ENCODE results near the gene DPP6. TPM values are rescaled to one million over a fixed set of nuclear protein-coding genes. Genes with fewer than 3 reads are reported as not detected.

Gene DPP6
- total RNA-seq, 8 experiments from 2014 or later: 0.07 to 21.1 (median 1.7) TPM

GRCh38 chr7:154489897-154490296 is 437.7 kb downstream of the DPP6 start:
- Histone ChIP-seq H3K27ac (no peak overlapping the region), H3K4me3 (no peak overlapping the region), H3K4me1 (replicated peaks in 1 of 2) (no peaks in the 10 kb centered on the region)
- 19 to 100% (median 80%) methylated on average over 1 to 4 of the region's 4 CpGs; no CpG with 5 or more reads in 2 of the 10 experiments for WGBS, 10 experiments
- ATAC-seq (replicated peaks in 6 of 8): no peak
- in situ Hi-C loops (cut with MboI; ENCODE audit: low pct_unique_long_range_greater_than_20kb in 2 of 9, low sequenced_read_pairs in 9 of 9, unreplicated experiment in 9 of 9): no loop called here

- Histone ChIP-seq H3K27ac (no peak overlapping the region), H3K4me1 (replicated peaks in 1 of 2) (no peaks in the 10 kb centered on the region), H3K4me3 (no peak overlapping the region)
- ATAC-seq (replicated peaks in 6 of 8): no peak
- 11 to 96% (median 69%) methylated on average over 2 to 5 of the region's 5 CpGs for WGBS, 10 experiments
- in situ Hi-C loops (cut with MboI; ENCODE audit: low pct_unique_long_range_greater_than_20kb in 2 of 9, low sequenced_read_pairs in 9 of 9, unreplicated experiment in 9 of 9): no loop called here
These were observed 441.4 kb downstream of the DPP6 start for GRCh38 chr7:154493594-154493993.

GRCh38 chr7:154497751-154498150 is 445.6 kb downstream of the DPP6 start:
- ATAC-seq (replicated peaks in 6 of 8): no peak
- Histone ChIP-seq H3K27ac (no peak overlapping the region), H3K4me3 (no peak overlapping the region), H3K4me1 (replicated peaks in 1 of 2) (no peaks in the 10 kb centered on the region)
- in situ Hi-C loops (cut with MboI; ENCODE audit: low pct_unique_long_range_greater_than_20kb in 2 of 9, low sequenced_read_pairs in 9 of 9, unreplicated experiment in 9 of 9): no loop called here
- WGBS, 10 experiments: 0 to 100% (median 28%) methylated on average over 1 to 4 of the region's 4 CpGs; no CpG with 5 or more reads in 1 of the 10 experiments

- peak in 5 of 8 experiments; percentile 33 to 40 (median 38) for ATAC-seq (replicated peaks in 6 of 8)
- H3K4me1 ChIP-seq (replicated peaks in 1 of 2): no peaks in the 10 kb centered on the region
- WGBS, 10 experiments: 0 to 92% (median 50%) methylated on average over 1 to 5 of the region's 5 CpGs
- no peak overlapping the region for H3K4me3 ChIP-seq
- no peak overlapping the region for H3K27ac ChIP-seq
- in situ Hi-C loops (cut with MboI; ENCODE audit: low pct_unique_long_range_greater_than_20kb in 2 of 9, low sequenced_read_pairs in 9 of 9, unreplicated experiment in 9 of 9): no loop called here
These were observed 451.9 kb downstream of the DPP6 start for GRCh38 chr7:154503962-154504550.

GRCh38 chr7:154504918-154505317 is 452.7 kb downstream of the DPP6 start:
- H3K27ac ChIP-seq: no peak overlapping the region
- ATAC-seq (replicated peaks in 6 of 8): no peak
- H3K4me3 ChIP-seq: no peak overlapping the region
- no peaks in the 10 kb centered on the region for H3K4me1 ChIP-seq (replicated peaks in 1 of 2)
- in situ Hi-C loops (cut with MboI; ENCODE audit: low pct_unique_long_range_greater_than_20kb in 2 of 9, low sequenced_read_pairs in 9 of 9, unreplicated experiment in 9 of 9): no loop called here

GRCh38 chr7:154505362-154505761 is 453.2 kb downstream of the DPP6 start:
- Histone ChIP-seq H3K27ac (no peak overlapping the region), H3K4me1 (replicated peaks in 1 of 2) (no peaks in the 10 kb centered on the region), H3K4me3 (no peak overlapping the region)
- no peak for ATAC-seq (replicated peaks in 6 of 8)
- 21 to 95% (median 64%) methylated on average over 1 to 4 of the region's 4 CpGs; no CpG with 5 or more reads in 1 of the 10 experiments for WGBS, 10 experiments
- in situ Hi-C loops (cut with MboI; ENCODE audit: low pct_unique_long_range_greater_than_20kb in 2 of 9, low sequenced_read_pairs in 9 of 9, unreplicated experiment in 9 of 9): no loop called here

GRCh38 chr7:154509192-154509591 is 457.0 kb downstream of the DPP6 start:
- ATAC-seq (replicated peaks in 6 of 8): no peak
- Histone ChIP-seq H3K27ac (no peak overlapping the region), H3K4me3 (no peak overlapping the region), H3K4me1 (replicated peaks in 1 of 2) (peaks cover 0 to 14% of the 10 kb centered on the region in 2 donors)
- 0 to 100% (median 67%) methylated on average over 1 to 3 of the region's 3 CpGs; no CpG with 5 or more reads in 1 of the 10 experiments for WGBS, 10 experiments
- in situ Hi-C loops (cut with MboI; ENCODE audit: low pct_unique_long_range_greater_than_20kb in 2 of 9, low sequenced_read_pairs in 9 of 9, unreplicated experiment in 9 of 9): no loop called here

- 2 to 67% (median 16%) methylated on average over 4 to 7 of the region's 7 CpGs; no CpG with 5 or more reads in 1 of the 10 experiments for WGBS, 10 experiments
- peak in 3 of 8 experiments; percentile 83 to 87 (median 83) for ATAC-seq (replicated peaks in 6 of 8)
- in situ Hi-C loops (cut with MboI; ENCODE audit: low pct_unique_long_range_greater_than_20kb in 2 of 9, low sequenced_read_pairs in 9 of 9, unreplicated experiment in 9 of 9): no loop called here
- Histone ChIP-seq H3K4me1 (replicated peaks in 1 of 2) (peaks cover 0 to 22% of the 10 kb centered on the region in 2 donors), H3K27ac (no peak overlapping the region), H3K4me3 (no peak overlapping the region)
These were observed 460.1 kb downstream of the DPP6 start for GRCh38 chr7:154512121-154512833.

- Histone ChIP-seq H3K4me3 (no peak overlapping the region), H3K27ac (no peak overlapping the region), H3K4me1 (replicated peaks in 1 of 2) (peaks cover 0 to 16% of the 10 kb centered on the region in 2 donors)
- in situ Hi-C loops (cut with MboI; ENCODE audit: low pct_unique_long_range_greater_than_20kb in 2 of 9, low sequenced_read_pairs in 9 of 9, unreplicated experiment in 9 of 9): no loop called here
- 0 to 79% (median 59%) methylated on average over 1 to 10 of the region's 10 CpGs for WGBS, 10 experiments
- peak in 3 of 8 experiments; percentile 74 to 86 (median 79) for ATAC-seq (replicated peaks in 6 of 8)
These were observed 465.6 kb downstream of the DPP6 start for GRCh38 chr7:154517768-154518167.

GRCh38 chr7:154519229-154519628 is 467.0 kb downstream of the DPP6 start:
- Histone ChIP-seq H3K27ac (no peak overlapping the region), H3K4me3 (no peak overlapping the region), H3K4me1 (replicated peaks in 1 of 2) (peaks cover 0 to 13% of the 10 kb centered on the region in 2 donors)
- 40 to 100% (median 75%) methylated on average over 1 to 4 of the region's 4 CpGs; no CpG with 5 or more reads in 5 of the 10 experiments for WGBS, 10 experiments
- ATAC-seq (replicated peaks in 6 of 8): no peak
- in situ Hi-C loops (cut with MboI; ENCODE audit: low pct_unique_long_range_greater_than_20kb in 2 of 9, low sequenced_read_pairs in 9 of 9, unreplicated experiment in 9 of 9): no loop called here

GRCh38 chr7:154530136-154530535 is 477.9 kb downstream of the DPP6 start:
- no peak overlapping the region for H3K27ac ChIP-seq
- in situ Hi-C loops (cut with MboI; ENCODE audit: low pct_unique_long_range_greater_than_20kb in 2 of 9, low sequenced_read_pairs in 9 of 9, unreplicated experiment in 9 of 9): no loop called here
- no peak overlapping the region for H3K4me3 ChIP-seq
- no peak for ATAC-seq (replicated peaks in 6 of 8)
- no peaks in the 10 kb centered on the region for H3K4me1 ChIP-seq (replicated peaks in 1 of 2)
- WGBS, 10 experiments: 0 to 100% (median 76%) methylated on average over 1 of the region's 1 CpG

- in situ Hi-C loops (cut with MboI; ENCODE audit: low pct_unique_long_range_greater_than_20kb in 2 of 9, low sequenced_read_pairs in 9 of 9, unreplicated experiment in 9 of 9): no loop called here
- Histone ChIP-seq H3K4me1 (replicated peaks in 1 of 2) (no peaks in the 10 kb centered on the region), H3K27ac (no peak overlapping the region), H3K4me3 (no peak overlapping the region)
- ATAC-seq (replicated peaks in 6 of 8): no peak
These were observed 480.6 kb downstream of the DPP6 start for GRCh38 chr7:154532771-154533170.

- 0 to 98% (median 30%) methylated on average over 1 to 4 of the region's 4 CpGs; no CpG with 5 or more reads in 1 of the 10 experiments for WGBS, 10 experiments
- in situ Hi-C loops (cut with MboI; ENCODE audit: low pct_unique_long_range_greater_than_20kb in 2 of 9, low sequenced_read_pairs in 9 of 9, unreplicated experiment in 9 of 9): no loop called here
- H3K27ac ChIP-seq: no peak overlapping the region
- H3K4me3 ChIP-seq: no peak overlapping the region
- no peak for ATAC-seq (replicated peaks in 6 of 8)
- peaks cover 0 to 12% of the 10 kb centered on the region in 2 donors for H3K4me1 ChIP-seq (replicated peaks in 1 of 2)
These were observed 488.4 kb downstream of the DPP6 start for GRCh38 chr7:154540596-154540995.

- Histone ChIP-seq H3K4me3 (no peak overlapping the region), H3K4me1 (replicated peaks in 1 of 2) (peaks cover 0 to 12% of the 10 kb centered on the region in 2 donors), H3K27ac (no peak overlapping the region)
- in situ Hi-C loops (cut with MboI; ENCODE audit: low pct_unique_long_range_greater_than_20kb in 2 of 9, low sequenced_read_pairs in 9 of 9, unreplicated experiment in 9 of 9): no loop called here
- 0 to 96% (median 58%) methylated on average over 2 to 5 of the region's 5 CpGs for WGBS, 10 experiments
- peak in 1 of 8 experiments; percentile 21 for ATAC-seq (replicated peaks in 6 of 8)
These were observed 489.4 kb downstream of the DPP6 start for GRCh38 chr7:154541606-154542005.

Data from motor neuron (in vitro differentiated cells).